HCT116 (cell line): ENCODE data around the gene TADA2B.

ENCODE experiments used
- ATF3 ChIP-seq: IDR thresholded peaks from 2 replicates; pipeline ENCODE4 v1.6.1; 2012
- CTCF ChIP-seq, 3 experiments: fragments of 200-600 bp in 1 of 3; sonication (generic) in 1 of 3; IDR thresholded peaks in 2 of 3; conservative IDR thresholded peaks in 1 of 3; 2 replicates each; pipeline ENCODE4 v1.5.1; 2012 to 2017; ENCODE audit warnings: low read depth in 2 of 3, low read length in 2 of 3, antibody characterized with exemption in 1 of 3, borderline replicate concordance in 1 of 3, control low read depth in 1 of 3, mild to moderate bottlenecking in 1 of 3, mixed read lengths in 1 of 3, mixed run types in 1 of 3, moderate library complexity in 1 of 3; ENCODE audit not compliant: insufficient read depth in 1 of 3
- EGR1 ChIP-seq: IDR thresholded peaks from 2 replicates; pipeline ENCODE4 v1.6.1; 2012; ENCODE audit warnings: low read depth
- EZH2 ChIP-seq: fragments of 200-600 bp; sonication (generic); IDR thresholded peaks from 2 replicates; pipeline ENCODE4 v1.6.1; 2017; ENCODE audit warnings: antibody characterized with exemption, mixed run types
- JUND ChIP-seq: IDR thresholded peaks from 2 replicates; pipeline ENCODE4 v1.6.1; 2012
- MAX ChIP-seq: IDR thresholded peaks from 2 replicates; pipeline ENCODE4 v1.6.1; 2012
- POLR2AphosphoS5 ChIP-seq: IDR thresholded peaks from 2 replicates; pipeline ENCODE4 v1.6.1; 2011; ENCODE audit warnings: mild to moderate bottlenecking, low read depth, low read length, moderate library complexity
- RAD21 ChIP-seq: IDR thresholded peaks from 2 replicates; pipeline ENCODE4 v1.6.1; 2012; ENCODE audit warnings: low read depth, mild to moderate bottlenecking
- SIN3A ChIP-seq: IDR thresholded peaks from 2 replicates; pipeline ENCODE4 v1.6.1; 2012; ENCODE audit warnings: low read depth
- SP1 ChIP-seq: IDR thresholded peaks from 2 replicates; pipeline ENCODE4 v1.6.1; 2012; ENCODE audit warnings: low read depth
- SRF ChIP-seq: IDR thresholded peaks from 2 replicates; pipeline ENCODE4 v1.6.1; 2012; ENCODE audit warnings: low read depth
- ZNF274 ChIP-seq: fragments of 200-500 bp; sonication (Bioruptor generic); IDR thresholded peaks from 2 replicates; pipeline ENCODE4 v1.6.1; 2014; ENCODE audit warnings: mild to moderate bottlenecking, low read depth, low read length, inconsistent platforms

- TF ChIP-seq EGR1: no peak
- no peak for TF ChIP-seq ATF3
- no peak for TF ChIP-seq EZH2
- no peak for TF ChIP-seq MAX
- no peak for TF ChIP-seq CTCF (IDR thresholded peaks at IDR 0.05 in 2 of 3, conservative IDR thresholded peaks at IDR 0.05 in 1 of 3; ENCODE audit: borderline replicate concordance in 1 of 3, insufficient read depth in 1 of 3, low read depth in 2 of 3, low read length in 2 of 3)
- no peak for TF ChIP-seq SP1
- TF ChIP-seq JUND: no peak
- TF ChIP-seq ZNF274: no peak
- TF ChIP-seq POLR2AphosphoS5: no peak
- TF ChIP-seq SRF: no peak
- no peak for TF ChIP-seq RAD21
- no peak for TF ChIP-seq SIN3A
These were observed 8.7 kb upstream of the TADA2B start for GRCh38 chr4:7034262-7035081.
